NCI-H187 (cell line): ENCODE measurements around the gene USP13.

Experiments used
- DNase-seq, 2 experiments: peaks; one replicate each; lab custom pipeline; 2025; lab: John Stamatoyannopoulos, UW

The USP13 gene

GRCh38 chr3:179697736-179698332 is 45.0 kb downstream of the USP13 start:
- DNase-seq: no peak

- DNase-seq: no peak
Measured at GRCh38 chr3:179700716-179701115, 47.9 kb downstream of the USP13 start.

- no peak for DNase-seq
Measured at GRCh38 chr3:179701176-179701827, 48.5 kb downstream of the USP13 start.

GRCh38 chr3:179702271-179702947 is 49.6 kb downstream of the USP13 start:
- no peak for DNase-seq

GRCh38 chr3:179703816-179704215 is 51.0 kb downstream of the USP13 start:
- no peak for DNase-seq

GRCh38 chr3:179706233-179706632 is 53.4 kb downstream of the USP13 start:
- no peak for DNase-seq

GRCh38 chr3:179710079-179710478 is 57.2 kb downstream of the USP13 start:
- no peak for DNase-seq

GRCh38 chr3:179713643-179714090 is 60.8 kb downstream of the USP13 start:
- DNase-seq: no peak

- no peak for DNase-seq
Measured at GRCh38 chr3:179715582-179715981, 62.7 kb downstream of the USP13 start.

GRCh38 chr3:179716226-179716625 is 63.4 kb downstream of the USP13 start:
- DNase-seq: no peak

GRCh38 chr3:179716811-179717210 is 64.0 kb downstream of the USP13 start:
- DNase-seq: no peak

- DNase-seq: no peak
Measured at GRCh38 chr3:179717219-179717618, 64.4 kb downstream of the USP13 start.

GRCh38 chr3:179719048-179719734 is 66.4 kb downstream of the USP13 start:
- DNase-seq: no peak

- DNase-seq: no peak
Measured at GRCh38 chr3:179720196-179720595, 67.4 kb downstream of the USP13 start.

- no peak for DNase-seq
Measured at GRCh38 chr3:179723617-179724016, 70.8 kb downstream of the USP13 start.

GRCh38 chr3:179726075-179726699 is 73.3 kb downstream of the USP13 start:
- DNase-seq: no peak

GRCh38 chr3:179729086-179729485 is 76.2 kb downstream of the USP13 start:
- no peak for DNase-seq

- no peak for DNase-seq
Measured at GRCh38 chr3:179729981-179730380, 77.1 kb downstream of the USP13 start.

GRCh38 chr3:179730506-179730905 is 77.7 kb downstream of the USP13 start:
- DNase-seq: no peak

- no peak for DNase-seq
Measured at GRCh38 chr3:179731544-179731943, 78.7 kb downstream of the USP13 start.

GRCh38 chr3:179732661-179733348 is 80.0 kb downstream of the USP13 start:
- DNase-seq: no peak

- DNase-seq: no peak
Measured at GRCh38 chr3:179733797-179734196, 81.0 kb downstream of the USP13 start.
